Medulla oblongata (tissue), 1 donor: ENCODE measurements around the gene MPP1.

Source experiments
- DNase-seq: peaks from one replicate; pipeline ENCODE4 v3.0.0-alpha.2; 2015; ENCODE audit errors: extremely low spot score

MPP1 gene

DNA sequence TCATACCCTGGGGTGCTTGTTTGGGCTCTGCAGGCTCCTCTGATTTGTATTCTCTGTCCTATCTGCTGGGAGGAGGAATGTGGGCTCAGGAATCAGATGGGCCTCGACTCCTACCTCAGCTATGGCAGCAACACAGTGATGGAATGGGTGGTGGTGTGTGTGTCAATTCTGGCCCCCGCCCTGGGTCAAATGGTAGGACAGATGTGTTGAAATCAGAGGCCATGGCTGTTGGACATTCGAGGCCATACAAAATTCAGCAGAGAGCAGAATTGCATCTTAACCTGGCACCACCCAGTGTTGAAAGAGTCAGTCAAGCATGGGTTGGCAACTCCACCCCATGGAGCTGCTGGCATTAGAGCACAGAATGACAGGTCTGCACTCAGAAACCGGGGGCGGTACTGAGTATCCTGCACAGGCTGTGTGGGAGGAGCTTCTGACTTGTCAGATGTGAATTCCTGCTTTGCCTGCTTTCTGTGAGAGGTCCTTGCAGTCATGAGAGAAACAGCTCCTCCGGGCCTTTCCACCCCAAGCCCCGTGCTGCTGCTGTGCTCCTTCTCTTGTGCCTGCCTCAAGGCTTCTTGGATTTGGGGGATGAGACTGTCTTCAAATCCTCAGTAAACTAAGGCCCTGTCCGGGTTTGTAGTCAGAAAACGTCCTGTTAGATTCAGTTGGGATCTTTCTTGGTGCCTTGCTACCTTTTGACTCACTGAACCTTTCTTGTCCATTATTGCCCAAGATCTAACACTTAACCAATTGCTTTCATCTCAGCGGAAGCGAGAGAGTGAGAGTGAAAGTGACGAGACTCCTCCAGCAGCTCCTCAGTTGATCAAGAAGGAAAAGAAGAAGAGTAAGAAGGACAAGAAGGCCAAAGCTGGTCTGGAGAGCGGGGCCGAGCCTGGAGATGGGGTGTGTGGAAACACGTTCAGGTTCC lies 29.6 kb downstream of the MPP1 start:
- DNase-seq: no peak

DNA sequence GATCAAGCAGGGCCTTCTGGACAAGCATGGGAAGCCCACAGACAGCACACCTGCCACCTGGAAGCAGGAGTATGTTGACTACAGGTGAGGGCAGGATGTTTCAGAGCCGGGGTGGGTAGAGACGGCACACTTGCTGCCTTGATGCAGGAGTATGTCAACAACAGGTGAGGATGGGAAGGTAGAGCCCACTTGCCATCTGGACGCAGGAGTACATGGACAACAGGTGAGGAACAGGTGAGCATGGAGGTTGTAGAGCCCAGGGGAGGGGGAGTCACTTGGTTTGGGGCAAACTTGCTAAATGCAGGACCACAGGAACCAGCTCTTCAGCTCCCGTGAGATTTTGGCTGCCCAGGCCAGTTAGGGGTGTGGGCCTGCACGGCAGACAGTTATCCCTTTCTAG lies 30.7 kb downstream of the MPP1 start:
- DNase-seq: no peak

DNA sequence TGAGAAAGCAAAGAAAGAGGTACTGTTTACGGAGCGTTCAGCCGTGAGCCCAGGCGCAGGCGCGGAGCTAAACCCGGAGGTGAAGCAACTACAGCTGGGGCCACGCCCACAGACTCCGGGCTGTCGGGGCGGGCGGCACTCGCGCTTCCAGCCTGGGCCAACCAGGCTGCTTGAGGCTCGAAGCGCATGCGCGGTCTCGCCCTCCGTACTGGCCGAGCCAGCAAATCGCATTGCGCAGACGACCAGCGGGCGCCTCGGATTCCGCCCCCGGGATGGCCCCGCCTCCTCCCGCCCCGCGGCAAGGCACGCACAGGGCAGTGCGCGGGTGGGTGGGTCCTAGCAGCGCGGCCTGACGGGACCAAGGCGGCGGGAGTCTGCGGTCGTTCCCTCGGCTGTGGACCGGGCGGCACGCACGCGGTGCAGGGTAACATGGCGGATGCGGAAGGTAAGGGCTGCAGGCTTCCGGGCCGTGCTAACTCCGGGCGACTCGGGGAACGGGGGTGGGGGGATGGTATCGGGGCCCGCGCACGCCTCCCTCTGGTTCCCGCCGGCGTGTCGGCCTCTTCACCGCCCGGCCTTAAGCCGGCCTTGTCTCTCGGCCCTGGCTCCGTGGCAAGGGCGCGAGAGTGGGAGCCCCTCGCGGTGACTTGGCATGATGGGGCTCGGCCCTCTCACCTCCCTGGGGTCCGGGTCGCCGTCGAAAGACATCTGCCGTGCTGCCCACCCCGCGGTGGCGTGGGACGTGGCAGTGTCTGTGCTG lies 42.6 kb downstream of the MPP1 start, which contains the start of gene DKC1:
TSS of gene DKC1 (plus strand) at position 328 of the 760 bp plus-strand sequence. CDS start at position 430, 102 bp downstream.
- peak; percentile 93 for DNase-seq

DNA sequence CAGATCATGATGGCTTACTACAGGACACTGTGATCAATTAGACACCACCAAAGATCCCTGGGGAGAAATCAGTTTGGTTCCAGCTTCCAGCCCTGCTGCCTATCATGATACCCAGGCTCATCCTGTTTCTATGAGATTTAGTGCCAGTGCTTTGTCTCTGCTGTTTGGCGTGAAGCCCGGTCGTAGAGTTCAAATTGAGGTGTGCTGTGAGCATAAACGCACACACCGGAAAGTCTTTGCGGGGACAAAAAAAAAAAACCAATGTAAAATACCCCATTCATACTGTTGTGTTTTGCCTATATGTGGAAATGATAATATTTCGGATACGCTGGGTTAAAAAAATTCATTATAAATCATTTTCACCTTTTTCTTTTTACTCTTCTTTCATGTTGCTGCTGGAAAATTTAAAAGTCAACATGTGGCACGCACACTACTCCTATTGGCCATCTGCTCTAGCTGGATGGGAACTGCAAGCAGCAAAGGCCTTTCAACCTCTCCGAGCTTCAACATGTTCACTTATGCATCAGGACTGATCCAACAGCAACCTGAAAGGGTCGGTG lies 43.2 kb downstream of the MPP1 start:
- no peak for DNase-seq

DNA sequence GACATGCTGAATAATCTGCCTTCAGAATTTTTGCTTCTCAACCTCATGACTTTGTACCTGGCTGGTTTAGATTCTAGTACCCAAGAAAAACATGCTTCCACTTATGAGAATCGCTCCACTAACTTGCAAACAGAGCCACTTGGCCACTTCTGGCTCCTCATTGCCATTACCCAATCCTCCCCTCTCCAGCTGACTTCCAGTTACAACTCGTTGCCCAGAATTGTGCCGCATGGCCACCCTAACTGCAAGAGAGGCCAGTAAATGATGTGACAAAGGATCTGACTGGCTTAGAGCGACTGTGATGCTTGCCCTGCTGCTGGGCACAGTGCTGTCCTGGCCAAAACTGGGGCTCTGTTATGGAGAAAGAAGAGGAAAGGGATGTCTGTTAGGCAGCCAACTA lies 46.6 kb downstream of the MPP1 start:
- DNase-seq: peak; percentile 33

DNA sequence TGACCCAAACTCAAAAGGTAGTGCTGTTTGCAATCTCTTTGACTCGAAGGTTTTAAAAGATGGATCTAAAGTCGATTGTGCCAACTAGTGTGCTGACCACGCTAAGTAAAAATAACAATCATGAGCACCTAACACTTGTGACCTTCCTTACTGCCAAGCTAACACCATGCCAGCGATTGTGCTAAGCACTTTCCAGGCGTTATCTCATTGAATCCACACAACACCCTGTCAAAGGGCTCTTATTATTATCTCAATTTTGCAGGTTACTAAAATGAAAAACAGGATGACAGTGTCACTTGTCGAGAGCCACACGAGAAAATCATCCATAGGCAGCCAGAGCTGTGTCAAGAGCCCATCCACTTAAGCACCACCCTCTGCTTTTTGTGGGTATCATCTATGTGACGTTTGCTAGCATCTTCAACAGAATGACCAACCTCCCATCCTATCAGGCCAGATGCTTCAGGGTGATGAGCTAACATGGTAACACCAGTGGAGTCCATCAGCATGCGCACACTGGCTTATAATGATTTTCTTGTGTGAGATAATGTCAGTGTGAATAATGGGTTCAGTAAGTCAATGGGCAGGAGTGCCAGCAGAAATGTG lies 53.5 kb downstream of the MPP1 start:
- no peak for DNase-seq

DNA sequence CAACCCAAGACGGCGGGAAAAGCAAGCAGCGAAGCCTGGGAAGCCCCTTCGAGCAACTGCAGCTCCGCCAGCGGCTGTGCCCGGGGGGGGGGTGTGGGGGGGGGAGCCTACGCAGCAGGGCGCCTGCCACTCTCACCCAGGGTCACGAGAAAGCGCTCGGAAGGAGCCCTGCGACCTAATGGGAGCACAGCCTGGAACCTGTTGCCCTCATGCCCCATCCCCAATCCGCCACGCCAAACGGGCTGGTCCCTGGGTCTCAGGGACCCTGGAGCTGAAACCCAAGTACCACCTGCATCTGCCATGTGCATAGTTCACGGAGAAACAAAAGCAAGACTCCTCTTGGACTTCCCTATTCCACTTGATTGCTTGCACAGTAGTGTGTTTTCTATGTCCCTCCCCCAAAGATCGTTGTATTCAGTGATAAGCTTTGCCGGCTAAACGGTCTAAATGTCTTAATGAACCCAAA lies 54.0 kb downstream of the MPP1 start:
- peak; percentile 7 for DNase-seq

DNA sequence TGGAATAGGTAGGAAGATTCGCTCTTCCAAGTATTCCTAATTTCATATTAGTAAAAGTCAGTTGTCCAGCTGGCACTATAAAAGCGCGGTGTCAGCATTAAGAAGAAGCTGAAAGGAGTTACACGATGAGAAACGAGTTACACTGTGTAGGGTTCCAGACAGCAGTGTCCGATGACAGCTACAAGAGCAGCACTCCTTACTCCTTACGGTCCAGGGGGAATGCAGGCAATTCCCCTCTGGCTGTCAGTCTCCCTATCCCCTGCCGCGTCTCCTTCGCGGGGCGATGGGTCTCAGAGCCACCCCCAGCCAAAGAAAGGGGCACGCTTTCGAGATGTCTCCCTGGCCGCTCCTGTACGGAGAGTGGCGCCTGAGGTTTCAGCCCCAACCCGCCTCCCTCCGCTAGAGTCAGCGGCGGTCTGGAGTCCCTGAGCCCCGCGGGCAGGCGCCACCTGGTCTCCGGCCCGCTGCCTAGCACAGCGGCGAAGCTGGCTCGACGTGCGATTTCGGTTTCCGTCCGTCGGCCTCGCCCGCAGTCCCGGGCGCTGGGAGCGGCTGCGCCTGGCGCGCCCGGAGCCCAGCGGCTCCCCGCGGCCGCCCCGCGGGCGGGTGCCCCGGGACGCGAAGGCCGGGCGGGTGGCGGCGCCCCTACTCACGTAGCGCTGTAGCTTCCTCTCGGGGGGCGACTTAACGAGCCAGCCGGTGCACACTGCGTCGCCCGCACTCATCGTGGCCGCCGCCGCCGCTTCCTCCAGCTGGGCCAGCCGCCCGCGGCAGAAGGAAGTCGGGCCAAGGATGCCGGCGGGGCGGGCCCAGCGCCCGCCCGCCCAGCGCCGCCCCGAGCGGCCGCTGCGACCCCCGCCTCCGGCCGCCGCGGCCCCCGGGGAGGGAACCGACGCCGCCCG lies 54.7 kb downstream of the MPP1 start, which contains the start of gene GAB3:
TSS of gene GAB3 (minus strand) at position 777 of the 902 bp plus-strand sequence. CDS start at position 725, 52 bp downstream.
- DNase-seq: peak; percentile 8

DNA sequence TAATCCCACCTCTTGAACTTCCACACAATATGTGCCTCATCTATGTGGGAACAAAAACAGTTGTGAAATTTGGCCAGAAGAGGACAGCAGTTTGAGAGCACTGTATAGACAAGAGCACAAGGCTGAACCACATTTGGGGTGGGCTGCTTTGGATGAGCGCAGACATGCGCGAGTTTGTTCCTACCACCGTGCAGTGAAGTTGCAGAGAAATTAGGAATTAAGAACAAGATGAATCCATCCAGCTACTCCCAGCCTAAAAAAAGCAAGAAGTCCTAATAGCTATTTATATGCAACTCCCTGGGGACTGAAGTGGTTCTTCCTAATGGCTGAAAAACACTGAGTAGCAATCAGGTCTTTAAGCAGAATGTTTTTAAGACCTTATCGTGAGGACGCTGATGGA lies 55.4 kb downstream of the MPP1 start:
- no peak for DNase-seq

DNA sequence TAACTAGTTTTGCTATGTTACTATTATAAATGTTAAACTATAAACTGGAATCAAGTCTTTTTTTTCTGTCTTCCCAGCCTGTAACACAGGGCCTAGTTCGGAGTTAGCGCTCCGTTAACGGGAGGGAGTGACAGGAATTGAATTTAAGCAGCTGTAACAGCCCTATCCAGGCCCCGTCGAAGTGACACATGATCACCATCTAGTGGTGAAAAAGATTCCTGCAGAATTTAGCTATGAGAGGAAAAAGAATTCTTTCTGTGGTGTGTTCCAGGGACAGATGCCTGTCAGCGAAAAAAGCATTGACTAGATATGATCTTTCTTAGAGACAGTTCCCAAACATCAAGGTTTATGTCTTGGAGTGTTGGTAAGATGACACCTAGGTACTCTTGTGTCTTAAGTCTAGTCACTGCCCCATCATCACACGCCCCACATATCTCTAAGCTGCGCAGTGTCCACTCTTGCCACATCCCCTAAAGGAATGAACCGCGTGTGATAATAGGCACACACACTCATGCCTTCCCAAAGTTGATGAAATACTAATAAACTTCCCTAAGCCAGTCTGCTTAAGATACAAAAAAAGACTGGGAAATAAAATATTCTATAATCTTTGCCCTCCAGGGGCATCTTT lies 56.5 kb downstream of the MPP1 start:
- peak; percentile 85 for DNase-seq

DNA sequence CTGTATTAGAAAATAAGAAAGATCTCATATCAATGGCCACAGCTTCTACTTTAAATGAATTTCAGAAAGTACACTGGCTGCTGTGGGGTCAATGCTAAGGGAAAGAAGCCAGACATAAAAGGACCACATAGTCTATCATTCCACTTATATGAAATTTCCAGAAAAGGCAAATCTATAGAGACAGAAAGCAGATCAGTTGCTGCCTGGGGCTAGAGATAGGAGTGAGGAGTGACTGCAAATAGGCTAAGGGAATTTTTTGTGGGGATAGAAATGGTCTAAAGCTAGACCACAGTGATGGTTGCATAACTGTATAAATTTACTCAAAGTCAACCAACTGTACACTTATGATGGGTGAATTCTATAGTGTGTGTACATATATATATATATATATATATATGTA lies 62.7 kb downstream of the MPP1 start:
- DNase-seq: no peak

DNA sequence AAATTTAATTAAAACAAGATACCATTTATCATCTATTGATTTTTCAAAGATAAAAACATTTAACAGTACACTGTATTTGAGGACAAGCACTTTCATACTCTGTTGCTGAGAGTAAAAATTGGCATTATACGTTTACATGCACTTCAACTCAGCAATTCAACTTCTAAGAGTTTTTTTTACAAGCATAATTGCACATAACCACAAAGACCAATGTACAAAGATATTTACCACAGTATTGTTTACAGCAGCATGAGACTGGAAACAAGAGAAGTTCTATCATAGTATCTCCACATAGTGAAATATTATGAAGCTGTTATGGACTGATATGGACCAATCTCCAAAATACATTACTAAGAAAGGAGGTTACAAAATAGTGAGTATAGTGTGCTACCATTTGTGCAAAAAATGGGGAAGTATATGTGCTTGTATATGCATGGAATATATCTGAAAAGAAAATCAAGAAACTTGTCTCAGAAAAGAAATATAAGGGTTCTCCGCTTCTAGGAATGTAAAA lies 65.3 kb downstream of the MPP1 start:
- DNase-seq: no peak

DNA sequence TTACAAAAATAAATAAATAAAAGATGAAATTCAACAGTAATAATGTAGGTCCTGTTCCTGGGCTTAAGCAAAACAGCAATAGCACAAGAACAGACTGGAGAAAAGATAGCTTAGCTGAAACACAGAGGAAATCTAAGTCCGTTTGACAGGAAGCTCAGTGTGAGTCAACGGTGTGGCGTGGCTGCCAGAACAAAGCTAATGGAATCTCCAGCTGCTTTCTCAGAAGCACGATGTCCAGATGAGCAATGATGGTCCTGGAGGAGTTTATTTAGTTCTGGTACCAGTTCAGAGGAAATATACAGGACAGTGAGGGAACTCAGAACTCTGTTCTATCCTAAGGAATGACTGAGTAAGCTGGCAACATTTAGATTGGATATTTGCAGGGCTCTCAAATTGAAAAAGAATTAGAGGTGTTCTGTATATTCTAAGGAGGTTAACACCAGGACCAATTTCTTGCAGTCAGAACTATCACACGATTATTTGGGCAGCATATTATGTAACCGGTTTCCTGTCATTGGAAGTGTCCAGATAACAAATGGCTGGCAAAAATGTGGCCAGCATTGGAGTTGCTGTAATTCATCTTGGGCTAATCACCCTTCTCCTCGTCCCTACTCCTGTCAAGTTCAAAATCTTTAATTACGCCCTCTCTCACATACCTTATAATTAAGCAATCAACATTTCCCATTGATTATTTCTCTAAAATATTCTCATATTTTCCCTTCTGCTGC lies 67.1 kb downstream of the MPP1 start:
- DNase-seq: no peak

DNA sequence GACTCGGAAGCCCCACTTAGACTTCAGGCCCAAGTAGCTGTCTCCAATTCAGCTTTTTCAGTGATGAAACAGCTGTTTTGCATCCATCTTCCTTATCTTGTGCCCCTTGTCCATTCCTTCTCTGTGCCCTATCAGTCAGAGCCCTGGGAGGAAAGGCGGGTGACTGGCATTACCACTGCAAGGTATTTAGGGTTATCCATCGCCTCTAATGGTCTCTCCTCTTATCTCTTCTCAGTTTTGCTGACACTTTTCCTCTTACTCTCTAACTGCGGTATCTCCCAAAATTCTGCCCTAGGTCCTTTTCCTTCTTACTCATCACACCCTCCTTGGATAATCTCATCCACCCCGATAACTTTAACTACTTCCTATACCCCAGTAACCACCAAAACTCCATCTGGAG lies 68.1 kb downstream of the MPP1 start:
- no peak for DNase-seq

DNA sequence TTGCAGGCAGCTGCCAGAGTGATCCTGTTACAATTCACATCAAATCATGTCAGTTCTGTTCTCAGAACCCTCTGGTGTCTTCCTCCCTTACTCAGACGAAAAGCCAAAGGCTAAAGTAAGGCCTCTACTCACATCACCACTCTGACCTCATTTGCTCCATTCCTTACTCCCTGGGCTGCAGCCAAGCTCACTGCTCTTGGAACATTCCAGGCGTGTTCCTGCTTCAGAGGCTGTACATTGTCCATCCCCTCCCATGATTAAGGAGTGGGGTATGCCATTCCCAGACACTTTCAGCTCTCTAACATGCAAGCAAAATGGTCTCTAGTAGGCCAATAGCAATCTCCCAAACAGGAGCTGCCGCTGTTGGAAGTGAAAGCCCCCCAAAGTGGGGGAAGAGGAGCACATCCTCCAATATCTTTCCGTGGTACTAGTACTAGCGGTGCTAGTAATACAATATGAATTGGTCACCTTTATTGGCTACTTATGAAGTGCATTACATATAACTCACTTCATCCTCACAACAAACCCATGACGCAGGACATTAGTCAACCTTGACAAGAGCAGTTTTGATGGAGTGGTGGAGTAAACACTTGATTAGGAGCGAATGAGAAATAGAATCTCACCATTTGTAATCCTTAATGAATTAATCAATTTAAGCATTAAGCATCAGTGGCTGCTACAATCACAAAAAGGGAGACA lies 69.4 kb downstream of the MPP1 start:
- no peak for DNase-seq

DNA sequence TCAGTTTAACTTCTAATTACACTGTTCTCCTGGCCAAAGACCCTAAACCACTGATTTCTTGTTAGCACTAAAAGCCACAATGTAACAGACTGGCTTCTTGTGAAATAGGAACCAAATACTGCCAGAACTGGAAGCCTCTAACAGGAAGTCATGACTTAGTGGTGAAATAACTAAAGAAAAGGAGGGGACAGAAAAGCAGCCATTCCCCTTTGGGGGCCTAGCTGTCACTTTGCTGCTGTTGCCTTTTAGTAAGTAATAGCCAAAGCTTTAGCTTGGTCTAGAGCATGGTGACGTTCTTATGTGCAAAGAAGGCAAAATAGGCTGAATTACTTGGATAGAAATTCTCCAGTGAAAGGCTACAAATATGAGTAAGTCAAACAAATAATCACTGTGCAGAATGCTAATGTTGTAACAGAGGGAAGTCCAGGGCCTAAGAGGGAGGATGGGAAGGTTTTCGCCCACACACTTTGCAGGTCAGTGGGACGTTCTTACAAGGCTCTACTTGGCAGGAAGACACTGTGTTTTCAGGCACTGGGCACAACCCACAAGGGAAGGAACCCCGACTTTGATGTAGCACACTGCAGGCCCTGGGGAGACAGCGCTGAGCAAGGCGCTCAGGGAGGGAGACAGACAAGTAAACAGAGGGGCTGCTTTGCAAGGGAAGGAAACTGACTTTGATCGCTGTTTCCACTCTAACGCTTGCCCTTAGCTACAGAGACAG lies 71.1 kb downstream of the MPP1 start:
- peak; percentile 70 for DNase-seq

DNA sequence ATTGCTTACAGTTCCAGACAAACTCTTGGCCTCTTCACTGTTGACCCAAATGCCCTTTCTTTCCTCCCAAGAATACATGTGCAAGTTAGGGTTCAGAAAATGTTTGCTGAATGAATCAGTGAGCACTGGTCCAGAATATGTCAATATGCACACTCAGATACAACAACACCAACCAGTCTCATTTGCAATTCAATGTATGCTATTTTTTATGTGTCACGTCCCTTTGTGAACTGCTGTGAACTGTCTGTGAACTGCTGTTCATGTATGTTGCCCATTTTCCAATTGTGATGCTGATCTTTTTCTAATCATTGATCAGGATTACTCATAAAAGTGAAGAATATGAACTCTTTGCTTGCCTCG lies 72.2 kb downstream of the MPP1 start:
- no peak for DNase-seq

DNA sequence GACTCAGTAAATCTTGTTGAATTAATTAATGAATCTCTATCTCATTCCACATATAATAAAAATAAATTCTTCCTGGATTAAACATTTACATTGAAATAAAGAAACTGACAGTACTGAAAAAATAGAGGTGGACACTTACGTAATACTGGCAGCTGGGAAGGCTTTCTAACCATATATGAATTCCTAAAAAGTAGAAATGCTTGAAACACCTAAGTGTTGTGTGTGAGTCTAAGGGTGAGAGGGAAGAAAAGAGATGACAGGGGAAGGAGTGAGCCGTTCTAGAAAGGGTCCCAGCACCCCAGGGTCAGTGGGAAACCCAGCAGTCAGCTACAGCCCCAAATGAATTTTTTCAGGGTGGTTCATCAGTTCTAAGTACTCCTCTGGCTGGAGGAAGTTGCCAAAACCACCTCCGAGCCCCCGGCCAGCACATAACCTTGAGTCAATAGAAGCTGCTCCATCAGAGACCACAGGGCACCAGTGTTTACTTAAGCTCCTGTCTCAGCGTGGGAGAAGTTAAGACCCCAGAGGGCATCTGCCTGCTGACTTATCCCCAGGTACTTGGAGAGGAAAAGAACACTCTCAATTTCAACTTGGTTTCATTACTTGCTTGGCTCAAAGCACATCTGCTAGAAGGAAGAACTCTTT lies 72.7 kb downstream of the MPP1 start:
- DNase-seq: no peak
